Subcutaneous adipose tissue (tissue), 4 donors: Measurements from ENCODE around the gene FBLIM1. TPM values are rescaled to one million over a fixed set of nuclear protein-coding genes. Genes with fewer than 3 reads are reported as not detected.

Experiments used
- CTCF ChIP-seq: fragments of 450-650 bp; IDR thresholded peaks from one replicate; pipeline ENCODE4 v1.5.1; 2016; ENCODE audit warnings: low read depth, mild to moderate bottlenecking, control low read depth, antibody characterized with exemption, moderate library complexity
- total RNA-seq, 4 donors: library from RNA; depleted of rRNA; stranded (reverse); fragments of >200 nt; gene quantifications; one replicate each; pipeline ENCODE4 v1.1.0, GENCODE V29; 2016

Gene FBLIM1
- total RNA-seq, 4 donors from 2014 or later, result 5.1 to 21.9 (median 14.9) TPM

- no peak for TF ChIP-seq CTCF
Measured at GRCh38 chr1:15835741-15836510, 77.3 kb downstream of the FBLIM1 start.

Other genes with a start within 250 kb of the FBLIM1 start
- gene CASP9, start 234.6 kb upstream of the FBLIM1 start, total RNA-seq, result 10 to 100 TPM; 10.1 to 12.1 (median 10.3) TPM
- 10 to 100 TPM; 12.1 to 22.3 (median 13.8) TPM for gene DNAJC16, start 231.9 kb upstream of the FBLIM1 start, total RNA-seq
- under 1 TPM in 2 of 4 donors, not detected in 2; 0.49 to 0.68 TPM for gene AGMAT, start 173.7 kb upstream of the FBLIM1 start, total RNA-seq
- gene DDI2, start 141.3 kb upstream of the FBLIM1 start, total RNA-seq, result 100 to 1,000 TPM in 3 of 4 donors, 10 to 100 TPM in 1; 88.1 to 124 (median 115) TPM
- 10 to 100 TPM; 41.9 to 74.5 (median 55.7) TPM for gene PLEKHM2, start 74.5 kb upstream of the FBLIM1 start, total RNA-seq
- 10 to 100 TPM in 1 of 4 donors, 1 to 10 TPM in 1, under 1 TPM in 2; 0.44 to 11.1 (median 1.1) TPM for gene SLC25A34, start 22.5 kb upstream of the FBLIM1 start, total RNA-seq
- gene TMEM82, start 16.3 kb upstream of the FBLIM1 start, total RNA-seq, result not detected
- 1 to 10 TPM; 1.5 to 2.6 (median 1.7) TPM for gene UQCRHL, start 48.9 kb downstream of the FBLIM1 start, total RNA-seq
- 10 to 100 TPM; 44.0 to 83.3 (median 67.1) TPM for gene SPEN, start 88.9 kb downstream of the FBLIM1 start, total RNA-seq
- 10 to 100 TPM; 21.6 to 42.0 (median 25.4) TPM for gene ZBTB17, start 217.3 kb downstream of the FBLIM1 start, total RNA-seq
- not detected for gene SRARP, start 245.4 kb downstream of the FBLIM1 start, total RNA-seq